A549 (cell line): ENCODE data around the gene TAB3. TPM values are rescaled to one million over a fixed set of nuclear protein-coding genes. Genes with fewer than 3 reads are reported as not detected.
A peak's percentile ranks its signal among the peaks of the same experiment; 100 is the strongest.

Source experiments
- ATAC-seq, 2 experiments: fragments of 200-7000 bp in 1 of 2; fragments of >200 bp in 1 of 2; cut with Nextera tagmentation in 1 of 2; cut with Tn5 transposase in 1 of 2; 3 replicates each; pipeline versions ENCODE4 v1.8.0 to v1.9.1; 2018 to 2020; ENCODE audit warnings: mild to moderate bottlenecking in 1 of 2, moderate library complexity in 1 of 2
- CTCF ChIA-PET: fragments of 300-600 bp; sonication (Branson Sonifier 250); formaldehyde crosslinking; extraction: SDS; loops from one replicate; lab custom pipeline; 2021; ENCODE audit warnings: antibody characterized with exemption, inconsistent platforms; lab: Yijun Ruan, JAX
- POLR2A ChIA-PET: fragments of 350-600 bp; formaldehyde crosslinking; extraction: SDS; loops from one replicate; lab custom pipeline; 2021; ENCODE audit warnings: antibody characterized with exemption, inconsistent platforms; lab: Yijun Ruan, JAX
- DNase-seq, 2 experiments: peaks; one replicate each; pipeline versions ENCODE4 v3.0.0 to v3.0.0-alpha.2; 2011 to 2016; ENCODE audit warnings: low read depth in 1 of 2, low spot score in 1 of 2
- FAIRE-seq: peaks from 2 replicates; lab custom pipeline; 2011; peaks lifted over from hg19 to GRCh38; lab: Jason Lieb, UNC
- H3K27ac ChIP-seq, 2 experiments: fragments of >200 bp; sonication (Bioruptor Twin); formaldehyde crosslinking; 3 replicates each; pipeline ENCODE4 v1.5.1; 2016 to 2017
- H3K4me1 ChIP-seq: fragments of >200 bp; sonication (Bioruptor Twin); formaldehyde crosslinking; 3 replicates; pipeline ENCODE4 v1.6.1; 2016
- H3K4me2 ChIP-seq: fragments of >200 bp; sonication (Bioruptor Twin); formaldehyde crosslinking; 3 replicates; pipeline ENCODE4 v1.6.1; 2016
- H3K4me3 ChIP-seq: fragments of >200 bp; sonication (Bioruptor Twin); formaldehyde crosslinking; 3 replicates; pipeline ENCODE4 v1.5.1; 2016
- H3K9me3 ChIP-seq: fragments of >200 bp; sonication (Bioruptor Twin); formaldehyde crosslinking; 3 replicates; pipeline ENCODE4 v1.6.1; 2016
- BHLHE40 ChIP-seq: IDR thresholded peaks from 2 replicates; pipeline ENCODE4 v1.6.1; 2012; ENCODE audit warnings: low read depth, low read length, inconsistent platforms
- CHD4 ChIP-seq: fragments of 200-600 bp; sonication (generic); IDR thresholded peaks from 2 replicates; pipeline ENCODE4 v1.6.1; 2016; ENCODE audit warnings: antibody characterized with exemption, mild to moderate bottlenecking, borderline replicate concordance
- ESRRA ChIP-seq: fragments of 150-350 bp; IDR thresholded peaks from 2 replicates; pipeline ENCODE4 v1.6.1; 2014; ENCODE audit warnings: mild to moderate bottlenecking, low read length, borderline replicate concordance
- FOXS1 ChIP-seq: fragments of 250-450 bp; sonication (Bioruptor Pico); IDR thresholded peaks from 2 replicates; pipeline ENCODE4 v1.5.0; 2020; ENCODE audit warnings: mild to moderate bottlenecking, moderate library complexity
- GATA3 ChIP-seq: IDR thresholded peaks from 2 replicates; pipeline ENCODE4 v1.6.1; 2012; ENCODE audit warnings: borderline replicate concordance
- HOXB5 ChIP-seq: fragments of 250-450 bp; sonication (Bioruptor Pico); IDR thresholded peaks from 2 replicates; pipeline ENCODE4 v1.5.0; 2020; ENCODE audit warnings: mild to moderate bottlenecking, moderate library complexity
- JUN ChIP-seq, 2 experiments: fragments of >200 bp; sonication (Bioruptor Twin); formaldehyde crosslinking; IDR thresholded peaks; 2 replicates in 1 of 2; 3 replicates in 1 of 2; pipeline ENCODE4 v1.6.1; 2016 to 2017
- JUNB ChIP-seq: fragments of >200 bp; sonication (Bioruptor Twin); formaldehyde crosslinking; IDR thresholded peaks from 2 replicates; pipeline ENCODE4 v1.6.1; 2016
- KDM1A ChIP-seq: fragments of 200-600 bp; sonication (generic); IDR thresholded peaks from 2 replicates; pipeline ENCODE4 v1.6.1; 2016; ENCODE audit warnings: low read depth, mild to moderate bottlenecking
- KDM5A ChIP-seq: fragments of 200-600 bp; sonication (generic); IDR thresholded peaks from 2 replicates; pipeline ENCODE4 v1.6.1; 2016; ENCODE audit warnings: antibody characterized with exemption, mild to moderate bottlenecking
- MAFK ChIP-seq: fragments of 450-650 bp; IDR thresholded peaks from 2 replicates; pipeline ENCODE4 v1.6.1; 2014; ENCODE audit not compliant: partially characterized antibody
- NR3C1 ChIP-seq: fragments of >200 bp; sonication (Bioruptor Twin); formaldehyde crosslinking; IDR thresholded peaks from 3 replicates; pipeline ENCODE4 v1.6.1; 2017
- POLR2A ChIP-seq: IDR thresholded peaks from 2 replicates; pipeline ENCODE4 v1.6.1; 2012; ENCODE audit warnings: mild to moderate bottlenecking, low read length
- RNF2 ChIP-seq: fragments of 200-600 bp; sonication (generic); IDR thresholded peaks from 2 replicates; pipeline ENCODE4 v1.6.1; 2016; ENCODE audit warnings: low read depth, mild to moderate bottlenecking, antibody characterized with exemption, moderate library complexity, borderline replicate concordance
- SREBF2 ChIP-seq: fragments of 450-650 bp; IDR thresholded peaks from 2 replicates; pipeline ENCODE4 v1.6.1; 2014; ENCODE audit warnings: mild to moderate bottlenecking, moderate library complexity
- TFCP2L1 ChIP-seq: fragments of 250-450 bp; sonication (Bioruptor Pico); IDR thresholded peaks from 2 replicates; pipeline ENCODE4 v1.5.0; 2021; ENCODE audit warnings: mild to moderate bottlenecking
- ZC3H11A ChIP-seq: fragments of 450-650 bp; IDR thresholded peaks from 2 replicates; pipeline ENCODE4 v1.6.1; 2014; ENCODE audit warnings: antibody characterized with exemption, mild to moderate bottlenecking
- ZFP36 ChIP-seq: fragments of 450-650 bp; IDR thresholded peaks from 2 replicates; pipeline ENCODE4 v1.6.1; 2014; ENCODE audit warnings: borderline replicate concordance; ENCODE audit not compliant: partially characterized antibody
- ZSCAN20 ChIP-seq: fragments of 250-450 bp; sonication (Bioruptor Pico); IDR thresholded peaks from 2 replicates; pipeline ENCODE4 v1.8.0; 2022; ENCODE audit warnings: mild to moderate bottlenecking, moderate library complexity
- WGBS: methylation state at CpG from one replicate; pipeline ENCODE4 v1.1.6; 2017; ENCODE audit errors: missing lambda C conversion rate; 5-methylcytosine and 5-hydroxymethylcytosine counted together
- polyA plus RNA-seq, 4 experiments: library from polyadenylated mRNA; depleted of rRNA in 3 of 4; stranded (reverse); fragments of >200 nt; fragmentation: RNase III in 1 of 4; extraction: RNeasy Plus Mini Kit Qiagen cat#74134 plus additional on column Dnase treatment in 1 of 4; gene quantifications; 2 replicates in 3 of 4; 3 replicates in 1 of 4; pipeline ENCODE4 v1.2.3, GENCODE V29; 2011 to 2017
- TF ChIP-seq, protein P1 (sequence below): IDR thresholded peaks from 2 replicates; pipeline ENCODE4 v1.6.1; 2012
- TF ChIP-seq, protein P2 (sequence below): fragments of 450-650 bp; IDR thresholded peaks from 2 replicates; pipeline ENCODE4 v1.6.1; 2014; ENCODE audit warnings: antibody characterized with exemption
- TF ChIP-seq, protein P3 (sequence below): fragments of 200-600 bp; sonication (generic); IDR thresholded peaks from 2 replicates; pipeline ENCODE4 v1.6.1; 2016; ENCODE audit warnings: antibody characterized with exemption, mild to moderate bottlenecking, moderate library complexity

Gene TAB3
- polyA plus RNA-seq, 2 of the 4 experiments (the other 2 are of a cell fraction) = 11.2 to 18.6 TPM

DNA sequence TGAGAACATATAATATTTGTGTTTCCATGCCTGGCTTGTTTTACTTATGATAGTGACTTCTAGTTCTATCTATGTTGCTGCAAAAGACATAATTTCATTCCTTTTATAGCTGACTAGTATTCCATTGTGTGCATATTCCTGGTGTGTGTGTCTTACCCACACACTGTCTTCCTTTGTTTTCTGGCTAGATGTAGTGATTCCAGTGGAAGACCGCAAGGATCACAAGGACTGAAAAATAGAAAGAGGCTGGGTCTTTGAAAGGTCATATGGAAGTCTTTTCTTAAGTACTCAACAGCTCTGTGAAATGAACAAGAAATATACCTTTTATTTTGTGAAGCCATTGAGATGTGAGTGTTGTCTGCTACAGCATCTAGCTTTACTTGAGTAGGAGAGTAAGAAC is 29.4 kb upstream of the TAB3 start:
- no peaks in the 10 kb centered on the region for H3K4me1 ChIP-seq
- no peak overlapping the region for H3K4me3 ChIP-seq
- ChIA-PET POLR2A (no interaction called here), CTCF (no interaction called here)
- DNase-seq (no peak), ATAC-seq (no peak), FAIRE-seq (no peak)
- no peak overlapping the region for H3K27ac ChIP-seq
- 41% methylated on average over 1 of the region's 1 CpG for WGBS
- H3K4me2 ChIP-seq = no peak overlapping the region
- TF ChIP-seq, protein P1, sequence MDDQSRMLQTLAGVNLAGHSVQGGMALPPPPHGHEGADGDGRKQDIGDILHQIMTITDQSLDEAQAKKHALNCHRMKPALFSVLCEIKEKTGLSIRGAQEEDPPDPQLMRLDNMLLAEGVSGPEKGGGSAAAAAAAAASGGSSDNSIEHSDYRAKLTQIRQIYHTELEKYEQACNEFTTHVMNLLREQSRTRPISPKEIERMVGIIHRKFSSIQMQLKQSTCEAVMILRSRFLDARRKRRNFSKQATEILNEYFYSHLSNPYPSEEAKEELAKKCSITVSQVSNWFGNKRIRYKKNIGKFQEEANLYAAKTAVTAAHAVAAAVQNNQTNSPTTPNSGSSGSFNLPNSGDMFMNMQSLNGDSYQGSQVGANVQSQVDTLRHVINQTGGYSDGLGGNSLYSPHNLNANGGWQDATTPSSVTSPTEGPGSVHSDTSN = no peak
- TF ChIP-seq KDM5A (no peak), BHLHE40 (no peak), ZSCAN20 (no peak), FOXS1 (CRISPR knock-in tag) (no peak)
- no peaks in the 10 kb centered on the region for H3K9me3 ChIP-seq

DNA sequence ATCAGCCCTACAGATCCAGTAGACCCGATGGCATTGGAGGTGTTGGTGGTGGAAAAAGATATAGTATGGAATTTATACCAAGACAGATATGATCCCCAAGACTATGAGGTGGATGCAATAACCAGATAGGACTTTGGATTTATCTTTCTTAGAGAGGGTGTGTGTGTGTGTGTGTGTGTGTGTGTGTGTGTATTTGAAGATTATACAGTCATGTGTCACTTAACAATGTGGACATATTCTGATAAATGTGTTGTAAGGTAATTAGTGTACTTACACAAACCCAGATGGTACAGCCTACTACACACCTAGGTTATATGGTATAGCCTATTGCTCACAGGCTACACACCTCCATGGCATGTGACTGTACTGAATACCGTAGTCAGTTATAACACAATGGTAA is 24.4 kb upstream of the TAB3 start:
- Histone ChIP-seq H3K4me3 (no peak overlapping the region), H3K4me2 (no peak overlapping the region)
- CTCF ChIA-PET = no interaction called here
- DNase-seq = no peak
- TF ChIP-seq, protein P2, sequence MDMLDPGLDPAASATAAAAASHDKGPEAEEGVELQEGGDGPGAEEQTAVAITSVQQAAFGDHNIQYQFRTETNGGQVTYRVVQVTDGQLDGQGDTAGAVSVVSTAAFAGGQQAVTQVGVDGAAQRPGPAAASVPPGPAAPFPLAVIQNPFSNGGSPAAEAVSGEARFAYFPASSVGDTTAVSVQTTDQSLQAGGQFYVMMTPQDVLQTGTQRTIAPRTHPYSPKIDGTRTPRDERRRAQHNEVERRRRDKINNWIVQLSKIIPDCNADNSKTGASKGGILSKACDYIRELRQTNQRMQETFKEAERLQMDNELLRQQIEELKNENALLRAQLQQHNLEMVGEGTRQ = no peak
- no peak for TF ChIP-seq HOXB5 (CRISPR knock-in tag)
- TF ChIP-seq JUNB = no peak
- TF ChIP-seq TFCP2L1 (CRISPR knock-in tag) = no peak
- TF ChIP-seq NR3C1 = no peak
- no peak for TF ChIP-seq POLR2A
- TF ChIP-seq BHLHE40 = no peak
- TF ChIP-seq CHD4 = no peak
- no peak for TF ChIP-seq JUN (IDR thresholded peaks at IDR 0.05)
- TF ChIP-seq, protein P3, sequence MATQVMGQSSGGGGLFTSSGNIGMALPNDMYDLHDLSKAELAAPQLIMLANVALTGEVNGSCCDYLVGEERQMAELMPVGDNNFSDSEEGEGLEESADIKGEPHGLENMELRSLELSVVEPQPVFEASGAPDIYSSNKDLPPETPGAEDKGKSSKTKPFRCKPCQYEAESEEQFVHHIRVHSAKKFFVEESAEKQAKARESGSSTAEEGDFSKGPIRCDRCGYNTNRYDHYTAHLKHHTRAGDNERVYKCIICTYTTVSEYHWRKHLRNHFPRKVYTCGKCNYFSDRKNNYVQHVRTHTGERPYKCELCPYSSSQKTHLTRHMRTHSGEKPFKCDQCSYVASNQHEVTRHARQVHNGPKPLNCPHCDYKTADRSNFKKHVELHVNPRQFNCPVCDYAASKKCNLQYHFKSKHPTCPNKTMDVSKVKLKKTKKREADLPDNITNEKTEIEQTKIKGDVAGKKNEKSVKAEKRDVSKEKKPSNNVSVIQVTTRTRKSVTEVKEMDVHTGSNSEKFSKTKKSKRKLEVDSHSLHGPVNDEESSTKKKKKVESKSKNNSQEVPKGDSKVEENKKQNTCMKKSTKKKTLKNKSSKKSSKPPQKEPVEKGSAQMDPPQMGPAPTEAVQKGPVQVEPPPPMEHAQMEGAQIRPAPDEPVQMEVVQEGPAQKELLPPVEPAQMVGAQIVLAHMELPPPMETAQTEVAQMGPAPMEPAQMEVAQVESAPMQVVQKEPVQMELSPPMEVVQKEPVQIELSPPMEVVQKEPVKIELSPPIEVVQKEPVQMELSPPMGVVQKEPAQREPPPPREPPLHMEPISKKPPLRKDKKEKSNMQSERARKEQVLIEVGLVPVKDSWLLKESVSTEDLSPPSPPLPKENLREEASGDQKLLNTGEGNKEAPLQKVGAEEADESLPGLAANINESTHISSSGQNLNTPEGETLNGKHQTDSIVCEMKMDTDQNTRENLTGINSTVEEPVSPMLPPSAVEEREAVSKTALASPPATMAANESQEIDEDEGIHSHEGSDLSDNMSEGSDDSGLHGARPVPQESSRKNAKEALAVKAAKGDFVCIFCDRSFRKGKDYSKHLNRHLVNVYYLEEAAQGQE = no peak
- TF ChIP-seq GATA3 = no peak
- TF ChIP-seq KDM1A = no peak
- no peak for TF ChIP-seq ZC3H11A
- TF ChIP-seq ZFP36 = no peak
- TF ChIP-seq RNF2 = no peak
- TF ChIP-seq MAFK = no peak
- no peak for TF ChIP-seq SREBF2
- TF ChIP-seq ESRRA = no peak
- TF ChIP-seq, all 56 proteins: peak for 0
- FAIRE-seq (peak; percentile 98), ATAC-seq (no peak)
- POLR2A ChIA-PET = no interaction called here
- WGBS = 49% methylated on average over 2 of the region's 2 CpGs
- Histone ChIP-seq H3K27ac (no peak overlapping the region), H3K9me3 (no peaks in the 10 kb centered on the region), H3K4me1 (no peaks in the 10 kb centered on the region)
